ENCODE data around the gene ACTR8. TPM values are rescaled to one million over a fixed set of nuclear protein-coding genes. Genes with fewer than 3 reads are reported as not detected.

ACTR8 gene
- total RNA-seq, 6 experiments from 2014 or later, result 6.7 to 12.0 (median 9.6) TPM

DNA sequence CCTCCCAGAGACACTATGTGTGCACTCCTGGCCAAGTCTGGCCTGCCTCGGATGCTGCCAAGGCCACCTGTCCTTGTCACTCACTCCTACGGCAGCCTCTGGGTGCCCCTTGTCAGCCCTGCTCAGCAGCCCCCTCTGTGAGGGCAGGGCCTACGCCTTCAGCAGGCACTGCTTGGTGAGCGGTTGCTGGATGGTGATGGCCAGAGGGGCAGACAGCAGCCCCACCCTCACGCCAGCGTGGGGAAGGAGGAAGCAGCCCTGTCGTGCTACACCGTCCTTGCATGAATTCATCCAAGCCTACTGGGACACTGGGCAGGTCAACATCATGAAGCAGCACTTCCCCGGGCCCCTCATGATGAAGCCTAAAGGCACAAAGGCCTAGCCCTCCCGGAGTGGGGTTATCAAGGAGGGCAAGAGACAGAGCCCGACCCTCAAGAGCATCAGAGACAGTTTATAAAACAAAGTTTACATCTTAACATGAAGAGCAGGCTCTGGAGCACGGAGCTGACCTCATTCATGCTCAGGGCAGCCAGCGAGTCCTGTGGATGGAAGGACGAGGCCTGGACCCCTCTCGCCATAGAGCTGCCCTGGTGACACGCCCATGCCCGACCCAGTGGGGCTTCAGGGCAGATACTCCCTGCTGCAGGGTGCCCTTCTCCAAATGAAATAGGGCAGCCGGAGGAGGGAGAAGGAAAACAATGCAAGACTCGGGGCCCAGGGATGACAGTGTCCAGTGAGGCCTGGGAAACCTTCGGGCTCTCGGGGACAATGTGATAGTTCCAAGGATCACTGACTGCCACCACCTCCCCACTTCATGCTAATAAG is 61.0 kb downstream of the ACTR8 start:
- ATAC-seq, result no peak
- peaks cover 0 to 2% (median 0%) of the 10 kb centered on the region in 4 donors for H3K4me1 ChIP-seq
- intact Hi-C loops (cut with DNase I), result no loop called here
- H3K4me3 ChIP-seq, result no peak overlapping the region
- peak in 1 of 3 donors; percentile 33 for DNase-seq
- TF ChIP-seq, protein P1, sequence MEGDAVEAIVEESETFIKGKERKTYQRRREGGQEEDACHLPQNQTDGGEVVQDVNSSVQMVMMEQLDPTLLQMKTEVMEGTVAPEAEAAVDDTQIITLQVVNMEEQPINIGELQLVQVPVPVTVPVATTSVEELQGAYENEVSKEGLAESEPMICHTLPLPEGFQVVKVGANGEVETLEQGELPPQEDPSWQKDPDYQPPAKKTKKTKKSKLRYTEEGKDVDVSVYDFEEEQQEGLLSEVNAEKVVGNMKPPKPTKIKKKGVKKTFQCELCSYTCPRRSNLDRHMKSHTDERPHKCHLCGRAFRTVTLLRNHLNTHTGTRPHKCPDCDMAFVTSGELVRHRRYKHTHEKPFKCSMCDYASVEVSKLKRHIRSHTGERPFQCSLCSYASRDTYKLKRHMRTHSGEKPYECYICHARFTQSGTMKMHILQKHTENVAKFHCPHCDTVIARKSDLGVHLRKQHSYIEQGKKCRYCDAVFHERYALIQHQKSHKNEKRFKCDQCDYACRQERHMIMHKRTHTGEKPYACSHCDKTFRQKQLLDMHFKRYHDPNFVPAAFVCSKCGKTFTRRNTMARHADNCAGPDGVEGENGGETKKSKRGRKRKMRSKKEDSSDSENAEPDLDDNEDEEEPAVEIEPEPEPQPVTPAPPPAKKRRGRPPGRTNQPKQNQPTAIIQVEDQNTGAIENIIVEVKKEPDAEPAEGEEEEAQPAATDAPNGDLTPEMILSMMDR (IDR thresholded peaks at IDR 0.05), result no peak
- no peak for TF ChIP-seq POLR2A (IDR thresholded peaks at IDR 0.05)
- H3K36me3 ChIP-seq, result peaks cover 0 to 75% (median 38%) of the 10 kb centered on the region in 4 donors
- WGBS (ENCODE audit: insufficient coverage, low coverage, low lambda C conversion rate, missing lambda C conversion rate), result 100% methylated on average over 2 of the region's 21 CpGs
- H3K9me3 ChIP-seq, result no peaks in the 10 kb centered on the region
- no peaks in the 10 kb centered on the region for H3K27me3 ChIP-seq
- no peak overlapping the region for H3K27ac ChIP-seq

DNA sequence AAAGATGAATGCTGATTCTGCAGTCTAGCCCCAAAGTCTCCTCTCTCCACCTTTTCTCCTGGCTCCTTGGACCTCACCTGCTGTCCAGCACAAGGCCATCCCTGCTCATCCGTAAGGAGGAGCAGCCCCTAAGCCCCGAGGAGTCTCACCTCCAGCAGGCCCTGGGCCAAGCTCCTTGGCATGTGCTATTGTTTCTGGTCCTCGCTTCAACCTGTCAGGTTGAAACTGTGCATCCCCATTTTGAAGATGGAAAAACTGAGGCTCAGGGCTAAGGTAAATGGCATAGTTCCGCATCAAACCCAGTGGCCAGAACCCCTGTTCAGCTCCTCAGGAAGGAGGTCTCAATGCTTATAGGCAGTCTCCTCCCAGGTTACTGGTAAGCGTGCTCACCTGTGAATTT is 61.9 kb downstream of the ACTR8 start:
- Histone ChIP-seq H3K4me1 (no peaks in the 10 kb centered on the region), H3K4me3 (no peak overlapping the region), H3K27ac (no peak overlapping the region), H3K27me3 (no peaks in the 10 kb centered on the region), H3K36me3 (peaks cover 0 to 75% (median 38%) of the 10 kb centered on the region in 4 donors), H3K9me3 (no peaks in the 10 kb centered on the region)
- TF ChIP-seq, protein P1 (IDR thresholded peaks at IDR 0.05), result no peak
- no peak for TF ChIP-seq POLR2A (IDR thresholded peaks at IDR 0.05)
- intact Hi-C loops (cut with DNase I), result no loop called here
- WGBS (ENCODE audit: insufficient coverage, low coverage, low lambda C conversion rate, missing lambda C conversion rate), result 87% methylated on average over 3 of the region's 5 CpGs
- ATAC-seq, result no peak
- DNase-seq, result no peak

DNA sequence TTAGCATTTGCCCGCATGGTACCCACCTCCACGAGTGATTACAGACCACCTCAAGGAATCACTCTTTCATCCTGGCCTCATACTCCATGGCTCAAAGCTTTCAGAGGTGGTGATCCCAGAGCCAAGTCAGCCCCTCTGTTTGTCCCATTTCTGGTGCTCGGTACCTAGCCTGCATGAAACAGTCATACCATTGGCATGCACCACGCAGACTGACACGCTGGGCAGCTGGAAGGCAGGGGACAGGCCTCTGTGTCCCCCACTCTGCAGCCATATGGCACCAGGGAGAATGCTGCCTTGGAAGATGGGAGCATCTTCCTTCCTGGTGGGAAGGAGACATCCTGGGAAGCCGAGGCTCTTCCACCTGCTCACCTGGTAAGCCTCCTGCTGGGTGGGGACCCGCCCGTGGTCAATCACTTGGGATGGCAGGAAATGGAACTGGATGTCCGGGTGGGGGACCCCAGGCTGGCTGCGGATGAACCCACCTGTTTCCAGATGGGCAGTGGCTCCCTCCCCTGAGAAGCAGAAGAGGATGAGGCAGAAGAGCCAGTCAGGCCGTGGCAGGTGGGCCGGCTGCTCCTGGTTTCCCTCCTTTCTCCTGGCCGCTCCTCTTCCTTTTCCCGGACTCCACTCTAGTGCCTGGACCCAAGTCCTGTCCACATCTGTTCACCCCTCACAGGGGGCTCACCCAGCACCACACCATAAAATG is 62.6 kb downstream of the ACTR8 start:
- DNase-seq, result no peak
- WGBS (ENCODE audit: insufficient coverage, low coverage, low lambda C conversion rate, missing lambda C conversion rate), result 91% methylated on average over 5 of the region's 14 CpGs
- H3K36me3 ChIP-seq, result peaks cover 0 to 75% (median 38%) of the 10 kb centered on the region in 4 donors
- no peak overlapping the region for H3K4me3 ChIP-seq
- H3K27me3 ChIP-seq, result no peaks in the 10 kb centered on the region
- H3K4me1 ChIP-seq, result no peaks in the 10 kb centered on the region
- TF ChIP-seq, protein P1 (IDR thresholded peaks at IDR 0.05), result no peak
- no peak for TF ChIP-seq POLR2A (IDR thresholded peaks at IDR 0.05)
- no peak overlapping the region for H3K27ac ChIP-seq
- no peak for ATAC-seq
- H3K9me3 ChIP-seq, result no peaks in the 10 kb centered on the region
- intact Hi-C loops (cut with DNase I), result no loop called here

DNA sequence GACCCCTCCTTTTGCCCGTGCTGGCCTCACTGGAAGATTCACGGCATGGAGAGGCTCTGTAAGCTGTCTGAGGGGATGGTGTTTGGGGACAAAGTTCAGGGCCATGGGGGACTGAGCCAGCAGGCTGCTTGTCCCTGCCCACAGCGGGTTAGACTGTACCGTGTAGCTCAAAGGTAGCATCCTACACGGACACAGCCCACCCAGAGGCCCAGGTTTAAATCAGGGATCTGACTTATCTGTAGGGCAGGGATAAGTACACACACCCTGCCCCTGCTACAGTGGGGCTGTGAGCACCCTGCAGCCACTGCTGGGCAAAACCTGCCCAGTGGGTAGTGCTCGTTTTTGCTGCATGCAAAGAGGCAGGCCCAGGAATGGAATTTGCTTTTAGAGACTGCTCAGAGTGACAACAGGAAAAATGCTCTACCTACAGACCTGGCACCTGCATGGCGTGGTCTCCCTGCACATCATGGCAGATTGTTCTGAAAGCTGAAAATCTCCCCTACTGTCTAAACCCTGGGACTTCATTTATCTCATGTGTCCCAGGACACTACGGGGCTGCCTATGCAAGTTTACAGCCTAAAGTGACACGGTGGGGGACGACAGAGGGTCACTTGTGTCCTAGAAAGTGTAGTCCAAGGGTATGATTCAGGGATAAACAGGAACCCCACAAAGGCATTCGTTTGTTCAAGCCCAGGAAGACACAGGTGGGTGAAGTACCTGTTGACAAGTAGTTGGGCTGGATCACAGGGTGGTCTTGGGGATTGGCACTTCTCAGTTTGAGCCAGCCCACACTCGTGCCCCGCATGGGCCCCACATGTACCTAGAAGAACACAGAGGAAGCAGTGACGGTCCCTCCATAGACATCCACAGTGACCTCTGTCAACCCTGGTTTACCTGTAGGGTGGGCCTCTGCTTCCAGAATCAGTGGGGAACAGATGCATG is 63.5 kb downstream of the ACTR8 start:
- H3K27me3 ChIP-seq, result no peaks in the 10 kb centered on the region
- H3K4me3 ChIP-seq, result no peak overlapping the region
- ATAC-seq (peak; percentile 33 to 55 (median 46)), DNase-seq (no peak)
- no peak overlapping the region for H3K27ac ChIP-seq
- H3K36me3 ChIP-seq, result peaks cover 0 to 68% (median 37%) of the 10 kb centered on the region in 4 donors
- 56% methylated on average over 8 of the region's 14 CpGs for WGBS (ENCODE audit: insufficient coverage, low coverage, low lambda C conversion rate, missing lambda C conversion rate)
- intact Hi-C loops (cut with DNase I), result no loop called here
- no peaks in the 10 kb centered on the region for H3K4me1 ChIP-seq
- no peaks in the 10 kb centered on the region for H3K9me3 ChIP-seq
- TF ChIP-seq, protein P1 (IDR thresholded peaks at IDR 0.05), result no peak
- TF ChIP-seq POLR2A (IDR thresholded peaks at IDR 0.05), result no peak
